GM18907 (cell line): Measurements from ENCODE around the gene TNFSF10.

Source experiments
- ATAC-seq: cut with Tn5 transposase; IDR thresholded peaks from one replicate; pipeline ENCODE4 v1.9.1; 2021; ENCODE audit warnings: mild to moderate bottlenecking, moderate library complexity; ENCODE audit not compliant: unreplicated experiment

Gene TNFSF10

GRCh38 chr3:172461530-172462138 lies 61.6 kb downstream of the TNFSF10 start:
- no peak for ATAC-seq

GRCh38 chr3:172456404-172456803 lies 66.8 kb downstream of the TNFSF10 start:
- ATAC-seq, result no peak
